Brain microvascular endothelial cell (primary cell): ENCODE results near the gene RUNX3.

Source experiments
- DNase-seq: peaks from one replicate; pipeline ENCODE4 v3.0.0-alpha.2; 2020
- H3K27ac ChIP-seq: fragments of 250-450 bp; sonication (Bioruptor Pico); 2 replicates; pipeline ENCODE4 v1.5.1; 2020; ENCODE audit warnings: mild to moderate bottlenecking, moderate library complexity
- H3K27me3 ChIP-seq: fragments of 250-450 bp; sonication (Bioruptor Pico); replicated peaks from 2 replicates; pipeline ENCODE4 v1.5.1; 2020; ENCODE audit warnings: mild to moderate bottlenecking
- H3K36me3 ChIP-seq: fragments of 250-450 bp; sonication (Bioruptor Pico); replicated peaks from 2 replicates; pipeline ENCODE4 v1.5.1; 2020; ENCODE audit warnings: mild to moderate bottlenecking
- H3K4me3 ChIP-seq: 2 replicates; pipeline ENCODE4 v1.5.1; 2011; ENCODE audit warnings: low read depth, mild to moderate bottlenecking, control low read depth, low read length, moderate library complexity
- in situ Hi-C: cut with HindIII; loops from 2 replicates; pipeline ENCODE4 v1.10.0; 2017; ENCODE audit warnings: low sequenced_read_pairs, low pct_ligation_motif_present
- TF ChIP-seq, protein P1 (sequence below): IDR thresholded peaks from 2 replicates; pipeline ENCODE4 v1.5.1; 2011; ENCODE audit warnings: low read depth, mild to moderate bottlenecking, moderate library complexity, low read length, control low read depth, inconsistent platforms; ENCODE audit errors: missing control alignments

RUNX3 gene

GRCh38 chr1:24890887-24891286, 39.2 kb downstream of the RUNX3 start:
- in situ Hi-C loops: no loop called here
- TF ChIP-seq, protein P1, sequence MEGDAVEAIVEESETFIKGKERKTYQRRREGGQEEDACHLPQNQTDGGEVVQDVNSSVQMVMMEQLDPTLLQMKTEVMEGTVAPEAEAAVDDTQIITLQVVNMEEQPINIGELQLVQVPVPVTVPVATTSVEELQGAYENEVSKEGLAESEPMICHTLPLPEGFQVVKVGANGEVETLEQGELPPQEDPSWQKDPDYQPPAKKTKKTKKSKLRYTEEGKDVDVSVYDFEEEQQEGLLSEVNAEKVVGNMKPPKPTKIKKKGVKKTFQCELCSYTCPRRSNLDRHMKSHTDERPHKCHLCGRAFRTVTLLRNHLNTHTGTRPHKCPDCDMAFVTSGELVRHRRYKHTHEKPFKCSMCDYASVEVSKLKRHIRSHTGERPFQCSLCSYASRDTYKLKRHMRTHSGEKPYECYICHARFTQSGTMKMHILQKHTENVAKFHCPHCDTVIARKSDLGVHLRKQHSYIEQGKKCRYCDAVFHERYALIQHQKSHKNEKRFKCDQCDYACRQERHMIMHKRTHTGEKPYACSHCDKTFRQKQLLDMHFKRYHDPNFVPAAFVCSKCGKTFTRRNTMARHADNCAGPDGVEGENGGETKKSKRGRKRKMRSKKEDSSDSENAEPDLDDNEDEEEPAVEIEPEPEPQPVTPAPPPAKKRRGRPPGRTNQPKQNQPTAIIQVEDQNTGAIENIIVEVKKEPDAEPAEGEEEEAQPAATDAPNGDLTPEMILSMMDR: no peak
- no peak for DNase-seq

GRCh38 chr1:24888971-24889676, 41.0 kb downstream of the RUNX3 start:
- in situ Hi-C loops: no loop called here

More at GRCh38 chr1:24890887-24891286, 39.2 kb downstream of the RUNX3 start:
- Histone ChIP-seq H3K36me3 (no peaks in the 10 kb centered on the region), H3K27ac (no peak overlapping the region), H3K4me3 (no peak overlapping the region), H3K27me3 (no peaks in the 10 kb centered on the region)

DNA sequence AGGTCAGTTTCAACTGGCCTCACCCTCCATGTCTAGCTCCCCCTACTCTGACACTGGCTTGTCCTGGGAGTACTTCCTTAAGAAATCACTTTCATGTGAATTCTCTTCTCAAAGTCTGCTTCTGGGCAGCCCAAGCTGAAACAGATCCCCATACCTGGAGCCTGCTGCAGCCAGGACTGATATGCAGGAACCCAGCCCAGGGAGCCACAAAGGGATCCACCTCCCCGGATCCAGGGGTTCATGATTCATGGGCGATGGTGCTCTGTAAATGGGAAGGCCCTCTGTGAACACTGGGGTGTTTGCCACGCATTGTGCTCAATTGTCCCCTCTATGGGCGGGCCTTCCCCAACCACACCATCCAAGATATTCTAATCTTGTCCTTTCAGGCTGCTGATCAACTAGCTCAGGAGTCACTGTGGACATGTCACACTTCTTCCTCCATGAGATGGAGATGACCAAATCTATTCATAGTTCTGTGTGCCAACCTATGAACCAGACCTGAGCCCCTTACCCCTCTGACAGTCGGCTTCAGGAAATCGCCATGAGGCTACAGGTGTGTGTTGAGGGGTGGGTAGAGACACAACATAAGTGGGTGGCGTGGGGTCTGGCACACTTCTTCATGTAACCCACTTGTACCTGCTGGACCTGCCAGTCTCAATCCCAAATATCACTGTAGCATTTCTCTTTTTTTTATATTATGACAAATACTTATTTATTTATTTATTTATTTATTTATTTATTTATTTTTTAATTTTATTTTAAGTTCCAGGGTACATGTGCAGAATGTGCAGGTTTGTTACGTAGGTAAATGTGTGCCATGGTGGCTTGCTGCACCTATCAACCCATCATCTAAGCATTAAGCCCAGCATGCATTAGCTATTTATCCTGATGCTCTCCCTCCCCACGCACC, 41.8 kb downstream of the RUNX3 start:
- in situ Hi-C loops: no loop called here
- TF ChIP-seq, protein P1: no peak
- H3K4me3 ChIP-seq: no peak overlapping the region
- no peak overlapping the region for H3K27ac ChIP-seq
- no peaks in the 10 kb centered on the region for H3K36me3 ChIP-seq
- no peak for DNase-seq
- no peaks in the 10 kb centered on the region for H3K27me3 ChIP-seq

More at GRCh38 chr1:24888971-24889676, 41.0 kb downstream of the RUNX3 start:
- Histone ChIP-seq H3K36me3 (no peaks in the 10 kb centered on the region), H3K27me3 (no peaks in the 10 kb centered on the region), H3K4me3 (no peak overlapping the region), H3K27ac (no peak overlapping the region)
- TF ChIP-seq, protein P1: no peak
- peak; percentile 57 for DNase-seq

GRCh38 chr1:24886241-24886640, 43.8 kb downstream of the RUNX3 start:
- TF ChIP-seq, protein P1: no peak
- H3K27ac ChIP-seq: no peak overlapping the region
- H3K27me3 ChIP-seq: no peaks in the 10 kb centered on the region
- H3K36me3 ChIP-seq: no peaks in the 10 kb centered on the region
- no peak for DNase-seq
- no peak overlapping the region for H3K4me3 ChIP-seq
- in situ Hi-C loops: no loop called here

- in situ Hi-C loops: no loop called here
- Histone ChIP-seq H3K27me3 (no peaks in the 10 kb centered on the region), H3K27ac (no peak overlapping the region), H3K4me3 (no peak overlapping the region), H3K36me3 (no peaks in the 10 kb centered on the region)
- DNase-seq: no peak
- TF ChIP-seq, protein P1: no peak
Measured at GRCh38 chr1:24884751-24885150, 45.3 kb downstream of the RUNX3 start.
